ENCODE results near the gene AGBL4.

AGBL4 gene

DNA sequence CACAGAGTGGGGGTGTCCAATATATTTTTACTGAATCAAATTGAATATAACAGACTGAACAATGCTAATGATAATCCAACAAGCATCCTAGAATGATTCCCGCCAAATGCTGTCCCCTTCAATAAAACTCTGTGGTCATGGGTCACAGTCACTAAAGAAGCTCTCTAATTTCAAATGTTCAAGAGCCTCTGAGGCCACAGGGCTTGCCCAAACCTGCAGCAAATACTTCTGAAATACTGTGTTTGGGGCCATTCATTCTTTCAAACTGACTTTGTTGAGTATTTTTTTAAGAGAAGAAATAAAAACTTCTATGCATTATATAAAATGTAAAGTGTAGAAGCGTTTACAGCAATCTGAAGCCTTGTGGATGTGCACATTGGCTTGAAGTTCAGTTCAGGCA is 1239.5 kb downstream of the AGBL4 start:
- DNase-seq (ENCODE audit: extremely low read depth in 1 of 2, low read depth in 1 of 2) = no peak

DNA sequence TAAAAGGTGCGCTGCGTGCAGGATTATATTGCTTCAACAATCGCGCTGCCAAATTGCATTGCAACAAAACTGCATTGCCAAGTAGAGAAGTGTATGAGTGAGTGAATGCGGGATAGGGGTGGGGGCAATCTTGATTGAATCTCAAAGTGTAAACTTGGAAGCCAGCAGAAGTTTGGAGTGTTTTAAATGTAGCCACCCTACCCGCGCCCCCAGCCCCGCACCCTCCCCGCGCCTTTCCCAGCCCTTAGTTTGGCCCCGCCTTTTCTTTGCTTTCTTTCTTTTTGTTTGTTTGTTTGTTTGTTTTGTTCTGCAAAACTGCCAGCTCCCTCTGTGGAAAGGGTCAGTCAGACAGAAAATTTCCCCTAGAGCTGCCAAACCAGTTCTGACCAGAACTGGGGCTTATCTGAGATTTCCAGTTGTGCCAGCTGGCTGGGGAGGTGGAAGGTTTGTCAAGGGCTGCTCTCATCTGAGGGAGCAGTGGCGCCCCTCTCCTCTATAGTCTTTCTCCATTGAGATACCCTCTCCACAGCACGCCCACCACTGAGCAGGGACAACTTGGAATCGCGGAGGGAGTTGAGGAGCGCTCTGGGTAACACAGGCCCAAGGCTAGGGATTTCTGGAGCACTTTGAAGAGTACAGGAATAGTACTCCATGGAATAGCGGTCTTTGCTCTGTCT is 1246.4 kb downstream of the AGBL4 start:
- no peak for DNase-seq (ENCODE audit: extremely low read depth in 1 of 2, low read depth in 1 of 2)

DNA sequence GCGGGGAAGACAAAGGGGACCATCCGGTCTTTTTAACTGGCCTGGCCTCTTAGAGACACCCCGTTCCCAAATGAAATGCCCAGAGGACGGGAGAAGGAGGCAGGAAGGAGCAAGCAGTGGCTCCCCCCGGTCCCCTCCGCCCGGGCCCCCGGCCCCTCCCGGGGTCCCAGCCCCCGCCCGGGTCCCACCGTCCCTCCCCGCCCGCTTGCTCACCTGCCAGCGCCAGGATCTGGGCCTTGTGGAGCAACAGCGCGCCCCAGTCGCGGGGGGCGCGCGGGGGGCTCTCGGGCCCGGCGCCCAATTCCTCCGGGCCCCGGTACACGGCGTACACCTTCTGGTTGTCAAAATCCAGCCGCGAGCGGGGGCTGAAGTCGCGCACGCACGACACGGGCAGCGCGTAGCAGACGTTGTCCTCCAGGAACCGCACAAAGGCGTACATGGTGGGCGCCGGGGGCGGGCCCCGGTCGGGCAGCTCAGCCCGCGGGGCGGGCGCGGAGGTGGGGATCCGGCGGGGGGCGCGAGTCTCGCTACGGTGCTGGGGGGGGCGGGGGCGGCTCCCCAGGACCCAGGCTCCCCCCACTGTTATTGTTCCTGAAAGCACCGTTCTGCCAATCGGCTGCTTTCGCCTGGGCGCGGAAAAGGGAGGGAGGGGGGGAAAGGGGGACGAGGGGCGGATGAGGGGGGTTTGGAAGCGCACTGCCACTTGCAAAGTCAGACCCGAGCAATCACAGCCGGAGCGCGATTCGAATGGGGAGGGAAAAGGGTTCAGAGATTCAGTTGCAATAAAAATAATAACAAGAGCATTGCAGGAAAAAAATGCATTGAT is 1247.1 kb downstream of the AGBL4 start, which contains the start of gene BEND5:
Gene BEND5 (minus strand): TSS at position 499 of the 826 bp plus-strand sequence. CDS start 60 bp downstream, at position 439.
- peak; percentile 27 to 34 for DNase-seq (ENCODE audit: extremely low read depth in 1 of 2, low read depth in 1 of 2)

DNA sequence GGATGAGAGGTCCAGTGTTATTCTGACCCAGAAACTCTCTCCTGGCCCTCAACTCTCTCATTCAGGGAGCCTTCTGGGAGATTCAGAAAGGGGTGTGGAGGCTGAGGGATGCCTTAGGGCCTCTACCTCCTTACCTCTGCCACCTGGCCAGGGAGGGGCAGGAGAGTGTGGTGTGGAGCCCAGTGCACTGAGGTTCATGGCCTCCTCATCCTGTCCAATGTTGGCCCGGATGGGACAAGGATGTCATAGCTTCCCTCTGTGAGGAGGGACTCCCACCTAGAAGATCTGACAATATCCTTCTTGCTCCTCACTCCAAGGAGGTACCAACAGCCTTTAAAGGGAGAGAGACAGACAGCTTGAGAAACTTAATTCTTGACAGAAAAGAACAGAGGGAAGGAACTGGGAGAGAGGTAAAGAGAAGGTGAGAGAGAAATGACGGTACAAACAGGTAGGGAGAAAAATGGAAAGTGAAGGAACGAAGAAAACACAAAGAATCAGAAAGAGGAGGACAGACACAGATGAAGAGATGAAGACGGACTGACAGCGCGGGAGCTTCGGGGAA is 1247.8 kb downstream of the AGBL4 start:
- no peak for DNase-seq (ENCODE audit: extremely low read depth in 1 of 2, low read depth in 1 of 2)

DNA sequence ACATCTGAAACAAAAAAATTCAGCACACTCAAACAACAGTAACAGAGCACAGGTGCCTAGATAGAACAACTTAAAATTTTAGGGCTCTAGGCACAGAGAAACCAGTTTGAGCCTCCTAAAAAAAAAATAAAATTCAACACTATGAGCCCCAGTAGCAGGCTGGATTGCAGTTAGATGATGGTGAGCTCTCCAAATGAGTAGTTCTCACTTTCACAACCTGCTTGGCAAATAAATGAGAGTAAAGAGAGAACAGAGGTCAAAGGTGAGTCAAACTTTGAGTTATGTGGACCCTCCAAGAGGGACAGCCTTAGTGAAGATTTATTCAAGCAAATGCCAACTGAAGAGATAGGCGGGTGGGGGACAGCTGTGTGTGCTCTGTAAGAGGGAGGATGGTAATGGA is 1250.6 kb downstream of the AGBL4 start:
- no peak for DNase-seq (ENCODE audit: extremely low read depth in 1 of 2, low read depth in 1 of 2)

DNA sequence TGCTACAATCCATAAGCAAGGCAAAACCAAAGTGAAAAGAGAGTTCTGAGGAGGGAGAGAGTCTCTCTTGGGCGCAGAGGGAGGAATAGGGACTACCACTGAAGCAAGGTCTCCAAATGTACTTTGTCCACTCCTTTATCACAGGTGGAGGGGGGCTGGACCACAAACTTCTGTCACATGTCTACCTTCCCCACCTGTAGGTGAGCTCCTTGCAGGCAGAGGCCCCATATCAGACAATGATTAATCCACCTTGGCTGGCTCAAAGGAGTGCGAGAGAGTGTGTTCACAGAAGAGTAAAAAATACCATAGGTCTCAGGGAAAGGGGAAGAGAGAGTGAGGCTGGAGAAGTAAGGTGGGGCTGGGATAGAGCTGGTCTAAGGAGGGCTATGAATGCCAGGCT is 1251.5 kb downstream of the AGBL4 start:
- DNase-seq (ENCODE audit: extremely low read depth in 1 of 2, low read depth in 1 of 2) = no peak

DNA sequence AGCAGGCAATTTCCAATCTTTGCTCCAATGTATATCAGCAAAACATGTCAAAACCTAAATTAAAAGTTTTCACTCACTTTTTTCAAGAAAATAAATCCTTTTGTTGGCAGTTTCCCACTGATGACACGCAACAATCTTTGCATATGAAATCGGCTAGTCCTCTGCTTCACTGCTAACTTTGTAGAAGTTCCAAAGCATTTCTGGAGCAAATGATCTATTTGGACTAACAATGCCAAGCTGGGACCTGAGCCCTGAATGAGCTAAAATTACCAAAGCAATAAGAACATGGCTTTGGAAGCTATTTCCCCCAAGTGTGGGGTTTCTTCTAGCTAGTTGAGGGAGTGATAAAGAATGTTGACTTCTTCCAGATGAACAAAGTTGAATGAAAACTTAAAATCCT is 1252.2 kb downstream of the AGBL4 start:
- DNase-seq (ENCODE audit: extremely low read depth in 1 of 2, low read depth in 1 of 2) = no peak

DNA sequence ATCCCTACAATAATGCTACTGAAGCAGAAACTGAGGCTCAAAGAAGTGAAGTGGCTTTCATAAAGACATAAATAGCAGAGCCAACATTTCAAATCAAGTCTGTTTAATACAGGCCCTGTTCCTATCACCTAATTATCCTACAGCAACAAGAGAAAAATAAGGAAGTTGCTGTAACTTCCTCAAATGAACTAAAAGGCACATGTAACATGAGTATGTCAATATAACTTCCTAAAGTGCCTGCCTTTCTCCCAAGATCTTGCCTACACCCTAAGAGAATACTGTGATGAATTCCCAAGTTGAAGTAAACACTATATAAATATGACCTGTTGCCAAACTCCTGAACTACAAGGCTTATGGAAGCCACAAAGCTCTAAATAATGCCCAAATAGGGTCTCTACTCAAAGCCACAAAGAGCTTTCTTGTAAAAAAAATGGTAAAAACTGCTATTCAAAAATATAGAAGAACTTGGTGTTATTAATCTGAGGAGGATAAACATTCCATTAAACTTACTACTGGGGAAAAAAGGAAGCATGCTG is 1255.7 kb downstream of the AGBL4 start:
- DNase-seq (ENCODE audit: extremely low read depth in 1 of 2, low read depth in 1 of 2) = no peak

DNA sequence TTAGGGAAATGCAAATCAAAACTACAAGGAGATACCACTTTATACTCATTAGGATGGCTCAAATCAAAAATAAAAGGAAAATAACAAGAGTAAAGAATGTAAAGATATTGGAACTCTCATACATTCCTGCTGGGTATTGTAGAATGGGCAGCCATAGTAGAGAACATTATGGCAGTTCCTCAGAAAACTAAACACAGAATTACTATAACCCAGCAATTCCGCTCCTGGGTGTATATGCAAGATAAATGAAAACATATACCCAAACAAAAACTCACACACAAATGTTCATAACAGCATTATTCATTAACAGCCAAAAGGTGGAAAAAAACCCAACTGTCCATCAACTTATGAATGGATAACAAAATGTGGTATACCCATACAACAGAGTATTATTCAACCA is 1258.4 kb downstream of the AGBL4 start:
- no peak for DNase-seq (ENCODE audit: extremely low read depth in 1 of 2, low read depth in 1 of 2)

DNA sequence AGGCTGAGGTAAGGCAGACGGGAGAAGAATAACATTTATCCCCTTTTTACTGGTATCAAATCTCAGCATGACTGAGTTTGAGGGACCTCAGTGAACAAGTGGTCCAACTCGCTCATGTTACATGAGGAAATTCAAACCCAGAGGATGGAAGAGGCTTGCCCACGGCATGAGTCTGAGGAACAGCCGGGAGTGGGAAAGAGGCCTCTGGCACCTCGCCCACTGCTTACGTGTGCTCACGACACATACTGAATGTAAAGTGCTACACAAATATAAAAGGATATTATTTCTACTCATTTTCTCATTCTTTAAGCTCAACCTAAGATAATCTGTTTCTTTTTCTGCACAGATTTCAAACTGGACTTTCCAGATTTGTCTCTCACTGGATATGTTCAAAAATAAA is 1261.8 kb downstream of the AGBL4 start:
- no peak for DNase-seq (ENCODE audit: extremely low read depth in 1 of 2, low read depth in 1 of 2)

DNA sequence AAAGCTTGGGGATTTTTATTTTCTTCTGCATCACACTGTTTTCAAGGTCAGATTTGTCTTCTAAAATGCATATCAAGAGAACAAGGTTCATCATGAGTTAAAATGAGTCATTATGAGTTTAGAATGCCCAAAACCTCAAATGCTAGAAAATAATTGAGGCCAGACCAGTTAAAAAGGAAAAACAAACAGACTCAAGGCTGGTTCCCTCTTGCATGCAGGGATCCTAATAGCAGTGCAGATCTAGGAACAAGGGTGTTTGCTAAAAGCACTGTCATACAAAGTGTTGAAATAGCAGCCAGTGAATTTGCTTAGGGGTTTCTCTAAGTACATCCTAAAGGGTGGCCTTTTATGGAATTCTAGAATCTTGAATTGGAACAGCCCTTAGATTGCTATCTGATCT is 1262.3 kb downstream of the AGBL4 start:
- no peak for DNase-seq (ENCODE audit: extremely low read depth in 1 of 2, low read depth in 1 of 2)

DNA sequence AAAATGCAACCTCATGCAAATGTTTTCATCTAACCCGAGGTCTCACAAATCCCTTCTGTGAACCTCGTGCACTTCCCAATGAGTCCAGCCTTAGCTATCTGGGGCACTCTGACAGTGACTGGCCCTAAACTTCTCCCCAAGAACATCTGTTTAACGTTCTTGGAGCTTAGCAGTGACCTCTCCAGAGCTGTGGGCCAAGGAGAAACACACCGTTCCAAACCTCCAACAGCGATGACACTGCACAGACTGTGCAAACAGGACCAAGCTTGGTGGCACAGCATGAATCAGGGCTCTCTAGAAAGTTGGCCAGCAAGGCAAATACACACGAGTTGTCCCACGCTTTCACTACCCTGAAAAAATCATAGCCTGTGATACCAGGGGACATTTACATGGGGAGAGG is 1262.9 kb downstream of the AGBL4 start:
- DNase-seq (ENCODE audit: extremely low read depth in 1 of 2, low read depth in 1 of 2) = no peak

DNA sequence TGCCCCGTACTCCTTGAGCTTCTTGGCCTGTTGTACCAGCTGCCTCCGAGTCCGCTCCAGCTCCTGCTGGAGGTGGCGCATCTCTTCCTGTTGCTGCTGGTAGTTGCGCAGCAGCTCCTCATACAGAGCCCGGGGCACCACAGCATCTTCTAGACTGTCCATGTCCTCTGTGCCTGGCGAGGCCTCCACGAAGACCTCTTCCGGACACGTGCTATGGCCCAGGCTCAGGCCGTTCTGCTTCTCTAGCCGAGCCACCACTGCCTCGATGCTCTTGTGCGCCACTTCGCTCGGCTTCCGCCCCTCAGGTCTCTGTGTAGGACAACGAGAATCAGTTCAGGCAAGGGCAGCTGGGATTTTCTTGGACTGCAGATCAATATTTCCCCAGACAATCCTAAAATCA is 1264.8 kb downstream of the AGBL4 start:
- no peak for DNase-seq (ENCODE audit: extremely low read depth in 1 of 2, low read depth in 1 of 2)

DNA sequence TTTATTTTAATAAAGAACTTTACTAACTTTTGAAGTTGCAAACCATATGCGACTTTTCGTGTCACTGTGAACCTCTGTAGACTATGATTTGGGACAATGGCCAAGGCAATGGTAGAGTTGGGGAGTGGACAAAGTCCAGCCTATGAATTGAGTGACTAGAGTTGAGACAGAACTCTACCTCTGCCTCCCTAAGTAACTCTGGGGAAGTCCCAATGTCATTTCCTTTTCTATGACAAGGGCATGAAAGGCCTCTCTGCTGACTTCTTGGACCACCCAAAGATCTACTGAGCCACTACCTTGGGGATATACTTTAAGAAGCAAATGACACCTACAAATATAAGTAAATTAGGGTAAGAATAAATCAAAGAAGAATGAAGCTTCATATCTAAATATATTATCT is 1266.4 kb downstream of the AGBL4 start:
- no peak for DNase-seq (ENCODE audit: extremely low read depth in 1 of 2, low read depth in 1 of 2)

DNA sequence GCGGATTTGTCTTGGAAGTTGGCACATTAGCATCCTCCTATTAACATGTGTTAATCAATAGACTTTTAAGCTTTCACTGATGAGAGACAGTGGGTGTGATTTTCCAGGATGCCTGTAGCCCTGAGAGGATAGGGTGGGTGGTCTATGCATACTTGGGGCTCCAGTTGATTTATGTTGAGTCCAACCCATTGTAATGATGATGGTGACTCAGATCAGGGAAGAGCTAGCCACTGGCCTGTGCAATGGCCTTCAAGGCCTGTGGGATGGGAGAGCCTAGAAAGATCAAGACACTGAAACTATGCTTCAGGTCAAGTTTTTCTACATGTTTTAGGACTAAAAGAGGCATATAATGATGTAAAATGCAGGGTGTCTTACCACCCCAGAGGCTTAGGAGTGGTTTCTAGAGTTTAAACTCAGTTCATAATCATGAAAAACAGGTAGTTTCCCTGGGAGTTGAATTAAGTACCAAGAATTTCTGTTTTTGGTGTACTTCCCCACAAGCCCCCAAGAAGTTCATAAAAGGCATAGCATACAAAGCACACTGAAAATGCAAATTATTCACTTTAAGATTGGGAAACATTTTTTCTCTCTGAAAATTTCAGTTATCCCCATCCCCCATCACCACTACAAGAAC is 1267.0 kb downstream of the AGBL4 start:
- no peak for DNase-seq (ENCODE audit: extremely low read depth in 1 of 2, low read depth in 1 of 2)

DNA sequence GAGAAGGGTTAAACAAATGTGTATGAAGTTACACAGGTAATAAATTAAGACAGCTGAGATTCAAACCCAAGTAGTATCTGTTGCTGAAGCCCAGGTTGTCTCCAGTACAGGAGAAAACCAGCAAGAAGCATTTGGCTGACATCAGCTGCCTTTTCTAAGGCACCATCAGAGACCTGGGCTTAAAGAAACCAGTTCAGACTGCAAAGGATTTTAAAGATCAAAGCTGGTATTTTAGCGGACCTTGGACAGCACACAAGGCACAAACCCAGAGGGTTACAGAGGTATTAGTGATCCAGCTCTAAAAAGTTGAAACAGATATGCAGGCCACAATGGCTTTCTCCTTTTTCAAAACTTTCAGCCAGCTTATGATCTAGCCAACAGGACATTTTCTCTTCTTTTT is 1270.5 kb downstream of the AGBL4 start:
- DNase-seq (ENCODE audit: extremely low read depth in 1 of 2, low read depth in 1 of 2) = no peak

DNA sequence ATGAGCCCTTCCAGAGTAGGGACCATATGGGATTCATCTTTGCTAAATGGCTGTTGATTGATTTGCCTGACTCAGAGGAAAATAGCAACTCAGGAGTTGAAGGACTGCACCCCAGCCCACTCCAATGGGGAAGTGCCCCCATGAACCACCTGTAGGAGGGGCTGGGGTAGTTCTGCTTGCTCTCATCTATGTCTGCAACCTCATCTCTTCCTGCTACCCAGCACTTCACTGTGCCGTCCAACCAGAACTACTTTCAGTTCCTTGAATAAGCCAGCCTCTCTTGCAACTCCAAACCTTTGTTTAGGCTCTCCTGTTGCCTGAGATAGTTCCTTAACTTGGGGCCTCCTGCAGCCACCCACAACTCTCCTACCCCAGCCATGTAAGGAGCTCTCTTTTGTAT is 1273.6 kb downstream of the AGBL4 start:
- DNase-seq (ENCODE audit: extremely low read depth in 1 of 2, low read depth in 1 of 2) = no peak

DNA sequence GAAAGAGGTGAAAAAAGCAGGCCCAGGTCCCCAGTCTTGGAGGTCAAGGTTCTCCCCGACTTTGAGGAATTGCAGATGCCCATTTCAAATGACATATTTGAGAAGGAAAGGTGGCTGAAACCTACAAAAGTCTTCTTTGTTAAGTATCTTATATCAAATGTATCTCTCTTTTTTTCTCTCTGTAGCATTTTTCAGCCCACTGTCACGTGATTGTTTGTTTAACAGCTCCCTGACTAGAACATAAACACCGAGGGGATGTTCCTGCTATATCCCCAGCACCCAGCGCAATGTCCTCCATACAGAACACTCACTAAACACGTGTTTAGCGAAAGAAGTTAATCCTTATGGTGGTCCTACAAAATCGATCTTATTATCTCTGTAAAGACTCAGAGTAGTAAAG is 1274.7 kb downstream of the AGBL4 start:
- no peak for DNase-seq (ENCODE audit: extremely low read depth in 1 of 2, low read depth in 1 of 2)

DNA sequence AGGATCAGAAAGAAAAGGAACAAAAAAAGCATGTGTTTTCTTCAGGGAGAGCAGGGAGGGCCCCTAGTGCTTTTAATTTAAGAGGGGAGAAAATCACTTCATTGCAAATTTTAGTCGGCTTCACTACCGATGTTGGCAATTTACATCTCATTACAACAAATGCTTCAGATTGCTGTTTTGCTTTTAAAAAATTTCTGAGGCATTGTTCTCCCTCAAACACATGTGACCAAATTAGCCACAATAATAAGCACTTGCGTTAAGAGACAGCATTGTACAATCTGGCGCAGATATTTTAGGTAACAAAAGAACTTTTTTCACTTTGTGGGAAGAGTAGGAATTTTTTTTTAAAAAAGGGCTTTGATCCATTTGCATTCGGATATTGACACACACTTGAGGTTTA is 1276.8 kb downstream of the AGBL4 start:
- DNase-seq (ENCODE audit: extremely low read depth in 1 of 2, low read depth in 1 of 2) = no peak

DNA sequence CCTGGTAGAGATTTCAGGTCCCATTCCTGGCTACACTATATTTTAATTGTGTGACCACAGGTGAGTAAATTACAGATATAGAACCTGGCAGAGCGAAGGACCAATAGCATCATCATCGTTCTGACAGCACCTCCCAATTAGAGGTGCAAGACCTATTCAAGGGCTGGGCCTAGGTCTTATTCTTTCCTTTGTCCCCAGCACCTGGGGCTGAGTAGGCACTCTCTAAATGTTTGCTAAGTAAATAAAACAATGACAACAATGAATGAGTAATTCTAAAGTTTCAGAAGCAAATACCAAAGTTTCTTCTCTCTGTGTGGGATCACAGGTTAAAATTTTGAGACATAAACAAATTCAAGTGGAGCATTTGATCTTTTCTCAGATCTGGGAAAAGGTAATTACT is 1279.7 kb downstream of the AGBL4 start:
- no peak for DNase-seq (ENCODE audit: extremely low read depth in 1 of 2, low read depth in 1 of 2)

DNA sequence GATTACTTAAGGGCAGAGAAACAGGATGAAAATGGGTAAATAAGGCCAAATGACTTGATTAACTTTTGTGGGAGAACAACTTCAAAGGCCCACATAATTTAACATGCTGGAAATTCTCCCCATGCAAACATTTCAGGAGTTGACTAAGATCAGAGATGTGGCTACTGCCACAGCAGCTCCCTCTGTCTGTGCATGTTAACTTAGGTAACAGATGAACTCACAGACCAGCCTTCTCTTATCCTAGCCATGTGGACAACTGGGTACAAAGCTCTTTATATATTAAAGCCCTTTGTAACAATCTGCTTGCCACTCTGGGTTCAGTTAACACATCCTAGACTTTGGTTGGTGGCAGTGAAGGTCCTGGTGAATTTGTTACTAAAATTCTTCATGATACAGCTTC is 1280.3 kb downstream of the AGBL4 start:
- no peak for DNase-seq (ENCODE audit: extremely low read depth in 1 of 2, low read depth in 1 of 2)
